GM23338 (cell line): ENCODE measurements around the gene TNS3. TPM values are rescaled to one million over a fixed set of nuclear protein-coding genes. Genes with fewer than 3 reads are reported as not detected.

Experiments
- ATAC-seq: fragments of 200-7000 bp; cut with Tn5 transposase; 3 replicates; pipeline ENCODE4 v1.9.1; 2020
- DNase-seq: peaks from one replicate; pipeline ENCODE4 v3.0.0-alpha.2; 2015; ENCODE audit warnings: low spot score
- H2AFZ ChIP-seq: fragments of 200-600 bp; sonication (generic); 2 replicates; pipeline ENCODE4 v1.8.0; 2016; ENCODE audit warnings: antibody characterized with exemption, mild to moderate bottlenecking, moderate library complexity
- H3F3A ChIP-seq: fragments of 200-600 bp; sonication (generic); replicated peaks from 2 replicates; pipeline ENCODE4 v1.8.0; 2017; ENCODE audit warnings: antibody characterized with exemption, mixed run types, low read depth
- H3K27ac ChIP-seq: fragments of 200-600 bp; sonication (generic); 2 replicates; pipeline ENCODE4 v1.6.1; 2016; ENCODE audit warnings: low read depth
- H3K27me3 ChIP-seq: fragments of 200-600 bp; sonication (generic); 2 replicates; pipeline ENCODE4 v1.8.0; 2016; ENCODE audit warnings: mild to moderate bottlenecking, mixed run types, moderate library complexity; ENCODE audit not compliant: insufficient read depth
- H3K36me3 ChIP-seq: fragments of 200-600 bp; sonication (generic); 2 replicates; pipeline ENCODE4 v1.8.0; 2016; ENCODE audit warnings: mild to moderate bottlenecking; ENCODE audit not compliant: insufficient read depth
- H3K4me1 ChIP-seq: fragments of 200-600 bp; sonication (generic); 2 replicates; pipeline ENCODE4 v1.8.0; 2016; ENCODE audit warnings: mild to moderate bottlenecking, moderate library complexity; ENCODE audit not compliant: insufficient read depth
- H3K4me2 ChIP-seq: fragments of 200-600 bp; sonication (generic); 2 replicates; pipeline ENCODE4 v1.7.1; 2017; ENCODE audit warnings: mixed run types
- H3K4me3 ChIP-seq: fragments of 200-600 bp; sonication (generic); 2 replicates; pipeline ENCODE4 v1.6.1; 2016; ENCODE audit warnings: mixed run types
- H3K79me2 ChIP-seq: fragments of 200-600 bp; sonication (generic); replicated peaks from 2 replicates; pipeline ENCODE4 v1.8.0; 2017; ENCODE audit warnings: mild to moderate bottlenecking; ENCODE audit not compliant: insufficient read depth
- H3K9me2 ChIP-seq: fragments of 200-600 bp; sonication (generic); 2 replicates; pipeline ENCODE4 v1.8.0; 2017; ENCODE audit not compliant: insufficient read depth
- H4K20me1 ChIP-seq: fragments of 200-600 bp; sonication (generic); replicated peaks from 2 replicates; pipeline ENCODE4 v1.8.0; 2017; ENCODE audit warnings: mild to moderate bottlenecking; ENCODE audit not compliant: insufficient read depth
- H3K27ac Mint-ChIP-seq: 2 replicates; pipeline ENCODE4 v1.8.0; 2020; ENCODE audit warnings: inconsistent platforms, mild to moderate bottlenecking, moderate library complexity, mixed read lengths
- H3K27me3 Mint-ChIP-seq: 3 replicates; pipeline ENCODE4 v1.8.0; 2022; ENCODE audit warnings: low read depth, mild to moderate bottlenecking, moderate library complexity, mixed read lengths, inconsistent platforms; ENCODE audit not compliant: insufficient read depth, poor library complexity
- H3K36me3 Mint-ChIP-seq: 3 replicates; pipeline ENCODE4 v1.8.0; 2021; ENCODE audit warnings: low read depth, mild to moderate bottlenecking, inconsistent platforms, moderate library complexity, mixed read lengths
- H3K4me1 Mint-ChIP-seq: 3 replicates; pipeline ENCODE4 v1.8.0; 2020; ENCODE audit warnings: mild to moderate bottlenecking, inconsistent platforms, mixed read lengths
- H3K4me3 Mint-ChIP-seq: 3 replicates; pipeline ENCODE4 v1.8.0; 2021; ENCODE audit warnings: moderate library complexity, mild to moderate bottlenecking, inconsistent platforms, mixed read lengths
- H3K9me3 Mint-ChIP-seq: 3 replicates; pipeline ENCODE4 v1.8.0; 2020; ENCODE audit warnings: moderate library complexity, mild to moderate bottlenecking, inconsistent platforms, mixed read lengths
- CREB1 ChIP-seq: fragments of 250-450 bp; sonication (Bioruptor Pico); IDR thresholded peaks from 2 replicates; pipeline ENCODE4 v1.5.0; 2020; ENCODE audit warnings: low read depth, mild to moderate bottlenecking, moderate library complexity
- CTCF ChIP-seq, 2 experiments: fragments of 200-600 bp in 1 of 2; sonication (generic) in 1 of 2; conservative IDR thresholded peaks; 2 replicates each; pipeline versions ENCODE4 v1.5.1 to v1.6.1; 2016 to 2017; ENCODE audit warnings: antibody characterized with exemption in 2 of 2, low read depth in 2 of 2, mild to moderate bottlenecking in 2 of 2, moderate library complexity in 1 of 2
- ETS1 ChIP-seq: IDR thresholded peaks from 2 replicates; pipeline ENCODE4 v1.6.1; 2016; ENCODE audit warnings: antibody characterized with exemption
- EZH2 ChIP-seq: fragments of 200-600 bp; sonication (generic); IDR thresholded peaks from one replicate; pipeline ENCODE4 v1.8.0; 2017; ENCODE audit warnings: antibody characterized with exemption, mild to moderate bottlenecking, low read depth; ENCODE audit not compliant: unreplicated experiment
- EZH2phosphoT487 ChIP-seq: fragments of 200-600 bp; sonication (generic); IDR thresholded peaks from one replicate; pipeline ENCODE4 v1.8.1; 2018; ENCODE audit warnings: antibody characterized with exemption; ENCODE audit not compliant: unreplicated experiment
- NANOG ChIP-seq: IDR thresholded peaks from 2 replicates; pipeline ENCODE4 v1.6.1; 2016; ENCODE audit warnings: antibody characterized with exemption, borderline replicate concordance
- POLR2AphosphoS5 ChIP-seq: IDR thresholded peaks from 2 replicates; pipeline ENCODE4 v1.6.1; 2016; ENCODE audit warnings: antibody characterized with exemption, low read depth
- REST ChIP-seq: IDR thresholded peaks from one replicate; pipeline ENCODE4 v1.6.1; 2018; ENCODE audit warnings: antibody characterized with exemption; ENCODE audit not compliant: unreplicated experiment
- STAT1 ChIP-seq: IDR thresholded peaks from one replicate; pipeline ENCODE4 v1.6.1; 2016; ENCODE audit warnings: antibody characterized with exemption; ENCODE audit not compliant: unreplicated experiment
- ZNF114 ChIP-seq: fragments of 250-450 bp; sonication (Bioruptor Pico); IDR thresholded peaks from 2 replicates; pipeline ENCODE4 v1.5.0; 2020; ENCODE audit warnings: mild to moderate bottlenecking, moderate library complexity
- ZNF331 ChIP-seq: fragments of 250-450 bp; sonication (Bioruptor Pico); IDR thresholded peaks from 2 replicates; pipeline ENCODE4 v1.5.0; 2020; ENCODE audit warnings: low read depth, mild to moderate bottlenecking, moderate library complexity
- polyA plus RNA-seq: library from polyadenylated mRNA; unstranded; fragments of >200 nt; fragmentation: Nextera tagmentation; extraction: Ambion mirVana; gene quantifications from 2 replicates; pipeline ENCODE4 v1.2.1, GENCODE V29; 2016
- total RNA-seq: library from RNA; depleted of rRNA; stranded (reverse); fragments of >200 nt; shearing (Covaris generic); gene quantifications from 2 replicates; pipeline ENCODE4 v1.2.3, GENCODE V29; 2014

TNS3 gene
- total and polyA plus RNA-seq, 2 experiments from 2014 or later, result 6.2 to 28.7 TPM

- H3K27me3 Mint-ChIP-seq, result peaks cover 4% of the 10 kb centered on the region
- TF ChIP-seq CTCF (conservative IDR thresholded peaks at IDR 0.05; ENCODE audit: low read depth in 2 of 2) (no peak), NANOG (no peak), POLR2AphosphoS5 (no peak), REST (no peak), ZNF114 (CRISPR knock-in tag) (no peak), CREB1 (CRISPR knock-in tag) (no peak), ZNF331 (CRISPR knock-in tag) (no peak), STAT1 (no peak), EZH2phosphoT487 (no peak), ETS1 (no peak), EZH2 (no peak)
- peaks cover 3% of the 10 kb centered on the region; the same call in 1 of the 3 replicates for H3K36me3 Mint-ChIP-seq
Measured at GRCh38 chr7:47627580-47628283, 45.8 kb upstream of the TNS3 start.

More at GRCh38 chr7:47627580-47628283, 45.8 kb upstream of the TNS3 start:
- peaks cover 31% of the 10 kb centered on the region for H3K4me1 Mint-ChIP-seq
- no peak overlapping the region for H3K27ac ChIP-seq
- H3K4me2 ChIP-seq, result no peak overlapping the region
- no peak overlapping the region for H3K27ac Mint-ChIP-seq
- H3F3A ChIP-seq, result no peaks in the 10 kb centered on the region; the same call in 1 of the 2 replicates
- no peaks in the 10 kb centered on the region for H3K27me3 ChIP-seq
- H3K4me3 ChIP-seq, result no peak overlapping the region
- ATAC-seq, result no peak
- H3K79me2 ChIP-seq, result no peaks in the 10 kb centered on the region
- 0 out of 3 replicates have a peak, but pooled peaks cover 3% of the 10 kb centered on the region for H3K9me3 Mint-ChIP-seq
- H4K20me1 ChIP-seq, result no peaks in the 10 kb centered on the region
- no peak for DNase-seq
- 0 out of 2 replicates have a peak, but pooled peaks cover 4% of the 10 kb centered on the region for H3K9me2 ChIP-seq
- H3K4me1 ChIP-seq, result peaks cover 23% of the 10 kb centered on the region; the same call in 1 of the 2 replicates
- no peak overlapping the region for H3K4me3 Mint-ChIP-seq
- H3K36me3 ChIP-seq, result no peaks in the 10 kb centered on the region
- no peak overlapping the region for H2AFZ ChIP-seq
